Smooth muscle cell (in vitro differentiated cells): ENCODE data around the gene C2CD2. TPM values are rescaled to one million over a fixed set of nuclear protein-coding genes. Genes with fewer than 3 reads are reported as not detected.

ENCODE experiments used
- DNase-seq: peaks from one replicate; lab custom pipeline; 2025; ENCODE audit not compliant: unreplicated experiment; lab: John Stamatoyannopoulos, UW
- H2AFZ ChIP-seq: fragments of 200-600 bp; sonication (generic); 2 replicates; pipeline ENCODE4 v1.6.0; 2016; ENCODE audit warnings: antibody characterized with exemption, low read depth, mild to moderate bottlenecking
- H3F3A ChIP-seq: fragments of 200-600 bp; sonication (generic); 2 replicates; pipeline ENCODE4 v1.6.0; 2017; ENCODE audit warnings: antibody characterized with exemption, low read depth
- H3K27ac ChIP-seq: fragments of 200-600 bp; sonication (generic); 2 replicates; pipeline ENCODE4 v1.5.1; 2016; ENCODE audit warnings: low read depth, mild to moderate bottlenecking
- H3K27me3 ChIP-seq: fragments of 200-600 bp; sonication (generic); 2 replicates; pipeline ENCODE4 v1.6.1; 2016; ENCODE audit warnings: low read depth, mild to moderate bottlenecking
- H3K36me3 ChIP-seq: fragments of 200-600 bp; sonication (generic); 2 replicates; pipeline ENCODE4 v1.5.1; 2016; ENCODE audit warnings: low read depth
- H3K4me1 ChIP-seq: fragments of 200-600 bp; sonication (generic); 2 replicates; pipeline ENCODE4 v1.5.1; 2016; ENCODE audit warnings: low read depth
- H3K4me2 ChIP-seq: fragments of 200-600 bp; sonication (generic); 2 replicates; pipeline ENCODE4 v1.6.0; 2016; ENCODE audit warnings: mild to moderate bottlenecking
- H3K4me3 ChIP-seq: fragments of 200-600 bp; sonication (generic); 2 replicates; pipeline ENCODE4 v1.5.1; 2016; ENCODE audit warnings: mild to moderate bottlenecking
- H3K79me2 ChIP-seq: fragments of 200-600 bp; sonication (generic); 2 replicates; pipeline ENCODE4 v1.6.0; 2016; ENCODE audit warnings: low read depth, mild to moderate bottlenecking
- H3K9ac ChIP-seq: fragments of 200-600 bp; sonication (generic); 2 replicates; pipeline ENCODE4 v1.6.0; 2016; ENCODE audit warnings: low read depth
- H3K9me3 ChIP-seq: fragments of 200-600 bp; sonication (generic); replicated peaks from 2 replicates; pipeline ENCODE4 v1.5.1; 2016; ENCODE audit warnings: low read depth
- H4K20me1 ChIP-seq: fragments of 200-600 bp; sonication (generic); 2 replicates; pipeline ENCODE4 v1.6.0; 2016; ENCODE audit warnings: low read depth
- WGBS: methylation state at CpG from one replicate; pipeline ENCODE4 v1.1.7; 2016; ENCODE audit warnings: low lambda C conversion rate; 5-methylcytosine and 5-hydroxymethylcytosine counted together
- polyA plus RNA-seq: library from polyadenylated mRNA; unstranded; fragments of >200 nt; fragmentation: Nextera tagmentation; extraction: Ambion mirVana; gene quantifications from 2 replicates; pipeline ENCODE4 v1.2.1, GENCODE V29; 2016
- total RNA-seq: library from RNA; depleted of rRNA; stranded (reverse); fragments of >200 nt; gene quantifications from 2 replicates; pipeline ENCODE4 v1.2.3, GENCODE V29; 2014
- TF ChIP-seq, protein P1 (sequence below): fragments of 200-600 bp; sonication (generic); IDR thresholded peaks from 2 replicates; pipeline ENCODE4 v1.5.1; 2017; ENCODE audit warnings: borderline replicate concordance, mild to moderate bottlenecking, antibody characterized with exemption; ENCODE audit not compliant: insufficient read depth, poor library complexity, severe bottlenecking

Gene C2CD2
- total and polyA plus RNA-seq, 2 experiments from 2014 or later: 3.4 to 6.1 TPM

DNA sequence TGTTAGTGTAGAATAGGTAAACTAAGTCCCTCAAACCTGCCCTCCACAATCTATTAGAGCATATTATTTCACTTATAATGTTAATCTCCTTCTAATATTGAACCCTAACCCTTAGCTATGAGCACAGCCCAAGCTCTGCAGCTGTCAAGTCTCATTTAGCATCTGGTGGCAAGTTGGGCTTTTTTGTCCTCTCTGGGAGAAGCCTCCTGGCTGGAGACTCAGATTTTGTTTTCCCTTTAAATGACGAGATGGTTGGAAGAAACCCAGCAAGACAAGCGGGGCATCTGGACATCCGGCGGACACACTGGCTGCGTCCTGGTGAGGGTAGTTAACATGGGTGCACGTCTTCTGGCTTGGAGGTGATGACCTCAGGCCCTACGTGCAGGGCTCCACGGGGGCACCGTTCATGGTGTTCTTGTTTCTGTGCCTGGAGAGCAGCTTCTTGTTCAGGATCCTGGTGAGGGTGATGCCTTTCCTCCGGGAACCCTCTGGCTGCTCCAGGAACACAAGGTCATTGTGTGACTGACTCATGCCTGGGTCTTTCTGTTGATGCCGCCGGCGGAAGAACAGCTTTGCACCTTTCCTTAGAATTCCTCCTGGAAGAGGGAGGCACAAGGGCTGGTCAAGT lies 65.0 kb downstream of the C2CD2 start:
- no peak overlapping the region for H3K9ac ChIP-seq

DNA sequence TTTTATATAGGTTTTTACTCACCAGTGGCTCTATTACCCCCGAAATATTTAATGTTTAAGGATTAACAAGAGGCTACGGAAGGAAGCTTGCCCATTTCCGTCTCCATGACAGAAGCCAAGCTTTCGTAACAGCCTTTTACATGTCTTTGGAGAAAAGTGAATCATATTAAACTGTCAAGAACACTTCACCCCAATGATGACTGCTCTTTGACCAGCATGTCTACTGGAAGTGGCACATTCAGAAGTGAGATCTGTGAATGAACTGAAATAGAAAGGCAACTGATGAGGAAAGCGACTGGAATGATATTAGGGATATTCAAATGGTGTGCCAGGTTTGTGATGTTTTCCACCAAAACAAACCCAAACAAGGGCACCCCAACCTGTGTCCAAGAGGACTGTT lies 66.2 kb downstream of the C2CD2 start:
- H3K4me2 ChIP-seq: no peak overlapping the region
- no peaks in the 10 kb centered on the region for H3K27me3 ChIP-seq
- no peaks in the 10 kb centered on the region for H3K36me3 ChIP-seq
- no peak overlapping the region for H3K9ac ChIP-seq
- H3K79me2 ChIP-seq: no peaks in the 10 kb centered on the region
- TF ChIP-seq, protein P1, sequence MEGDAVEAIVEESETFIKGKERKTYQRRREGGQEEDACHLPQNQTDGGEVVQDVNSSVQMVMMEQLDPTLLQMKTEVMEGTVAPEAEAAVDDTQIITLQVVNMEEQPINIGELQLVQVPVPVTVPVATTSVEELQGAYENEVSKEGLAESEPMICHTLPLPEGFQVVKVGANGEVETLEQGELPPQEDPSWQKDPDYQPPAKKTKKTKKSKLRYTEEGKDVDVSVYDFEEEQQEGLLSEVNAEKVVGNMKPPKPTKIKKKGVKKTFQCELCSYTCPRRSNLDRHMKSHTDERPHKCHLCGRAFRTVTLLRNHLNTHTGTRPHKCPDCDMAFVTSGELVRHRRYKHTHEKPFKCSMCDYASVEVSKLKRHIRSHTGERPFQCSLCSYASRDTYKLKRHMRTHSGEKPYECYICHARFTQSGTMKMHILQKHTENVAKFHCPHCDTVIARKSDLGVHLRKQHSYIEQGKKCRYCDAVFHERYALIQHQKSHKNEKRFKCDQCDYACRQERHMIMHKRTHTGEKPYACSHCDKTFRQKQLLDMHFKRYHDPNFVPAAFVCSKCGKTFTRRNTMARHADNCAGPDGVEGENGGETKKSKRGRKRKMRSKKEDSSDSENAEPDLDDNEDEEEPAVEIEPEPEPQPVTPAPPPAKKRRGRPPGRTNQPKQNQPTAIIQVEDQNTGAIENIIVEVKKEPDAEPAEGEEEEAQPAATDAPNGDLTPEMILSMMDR: no peak
- no peak for DNase-seq
- H3K9me3 ChIP-seq: no peaks in the 10 kb centered on the region
- H2AFZ ChIP-seq: no peak overlapping the region
- H3K4me3 ChIP-seq: no peak overlapping the region
- H3K27ac ChIP-seq: no peak overlapping the region
- no peaks in the 10 kb centered on the region for H4K20me1 ChIP-seq
- 96% methylated on average over 5 of the region's 5 CpGs for WGBS
- H3F3A ChIP-seq: no peaks in the 10 kb centered on the region
- no peaks in the 10 kb centered on the region for H3K4me1 ChIP-seq

More for the DNA sequence above, 65.0 kb downstream of the C2CD2 start:
- no peak for DNase-seq
- H4K20me1 ChIP-seq: no peaks in the 10 kb centered on the region
- no peaks in the 10 kb centered on the region for H3F3A ChIP-seq
- no peaks in the 10 kb centered on the region for H3K4me1 ChIP-seq
- H3K79me2 ChIP-seq: no peaks in the 10 kb centered on the region
- 94% methylated on average over 13 of the region's 13 CpGs for WGBS
- H2AFZ ChIP-seq: no peak overlapping the region
- H3K4me2 ChIP-seq: no peak overlapping the region
- no peaks in the 10 kb centered on the region for H3K27me3 ChIP-seq
- H3K9me3 ChIP-seq: no peaks in the 10 kb centered on the region
- TF ChIP-seq, protein P1: no peak
- no peak overlapping the region for H3K4me3 ChIP-seq
- no peak overlapping the region for H3K27ac ChIP-seq
- H3K36me3 ChIP-seq: no peaks in the 10 kb centered on the region

DNA sequence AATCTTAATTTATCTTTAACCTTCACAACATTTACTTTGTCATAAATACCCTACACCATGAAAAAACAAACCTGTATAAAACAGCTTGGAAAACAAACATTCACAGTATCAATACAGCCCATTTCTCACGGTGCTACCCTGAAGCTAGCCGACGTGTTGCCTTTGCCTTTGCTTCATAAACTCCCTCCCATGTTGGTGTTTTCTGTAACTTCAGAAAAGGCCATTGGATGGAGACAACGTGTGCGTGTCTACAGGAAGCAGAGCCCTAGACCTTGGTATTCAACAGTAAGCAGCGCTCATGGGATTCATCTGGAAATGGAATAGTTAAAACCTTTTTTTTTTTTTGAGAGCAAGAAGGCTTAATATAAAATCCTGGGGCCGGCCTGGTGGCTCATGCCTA lies 67.5 kb downstream of the C2CD2 start:
- TF ChIP-seq, protein P1: no peak
- no peaks in the 10 kb centered on the region for H4K20me1 ChIP-seq
- no peak for DNase-seq

DNA sequence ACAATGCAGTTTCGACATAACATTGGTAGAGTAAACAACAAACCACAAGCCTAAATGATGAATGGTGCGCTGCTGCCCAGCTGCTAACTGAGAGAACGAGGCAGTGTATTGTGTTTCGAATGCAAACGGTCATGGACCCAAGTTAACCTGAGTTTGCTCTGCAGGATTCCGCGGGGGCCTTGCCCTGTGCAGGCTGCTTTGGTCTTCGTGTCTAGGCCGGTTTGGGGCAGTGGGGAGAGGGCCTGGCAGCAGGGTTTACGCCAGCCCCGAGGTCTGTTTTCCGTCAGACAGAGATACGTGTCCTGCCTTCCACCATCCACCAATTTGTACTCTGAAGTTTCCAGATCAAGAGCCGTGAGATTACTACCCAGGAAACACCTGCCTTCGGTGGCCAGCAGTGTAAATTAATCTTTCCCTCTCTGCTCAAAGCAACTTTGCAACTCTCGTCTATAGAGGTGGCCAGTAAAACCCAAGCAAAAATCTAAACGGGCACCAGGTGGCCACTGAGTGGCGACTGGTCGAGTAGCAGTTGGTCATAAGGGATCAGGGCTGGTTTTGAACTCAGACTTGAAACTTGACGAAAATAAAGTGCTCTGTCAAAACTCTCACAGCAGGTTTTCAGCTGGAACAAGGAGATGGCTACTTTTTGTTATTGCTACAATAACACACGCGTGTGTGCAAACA lies 68.3 kb downstream of the C2CD2 start:
- WGBS: 78% methylated on average over 22 of the region's 22 CpGs
- TF ChIP-seq, protein P1: no peak
- Histone ChIP-seq H3K4me1 (no peaks in the 10 kb centered on the region), H3F3A (no peaks in the 10 kb centered on the region), H3K79me2 (no peaks in the 10 kb centered on the region), H2AFZ (no peak overlapping the region), H3K9me3 (no peaks in the 10 kb centered on the region), H3K4me3 (no peak overlapping the region), H3K4me2 (no peak overlapping the region), H3K9ac (no peak overlapping the region), H3K36me3 (no peaks in the 10 kb centered on the region), H3K27ac (no peak overlapping the region), H4K20me1 (no peaks in the 10 kb centered on the region), H3K27me3 (no peaks in the 10 kb centered on the region)
- DNase-seq: no peak

More for the DNA sequence above, 67.5 kb downstream of the C2CD2 start:
- H3K27ac ChIP-seq: no peak overlapping the region
- H3K4me1 ChIP-seq: no peaks in the 10 kb centered on the region
- no peaks in the 10 kb centered on the region for H3F3A ChIP-seq
- no peaks in the 10 kb centered on the region for H3K9me3 ChIP-seq
- H2AFZ ChIP-seq: no peak overlapping the region
- H3K79me2 ChIP-seq: no peaks in the 10 kb centered on the region
- H3K36me3 ChIP-seq: no peaks in the 10 kb centered on the region
- no peak overlapping the region for H3K9ac ChIP-seq
- WGBS: 91% methylated on average over 7 of the region's 7 CpGs
- no peaks in the 10 kb centered on the region for H3K27me3 ChIP-seq
- no peak overlapping the region for H3K4me2 ChIP-seq
- no peak overlapping the region for H3K4me3 ChIP-seq
